HG03565 (cell line): ENCODE measurements around the gene BCL7C.

ENCODE experiments used
- ATAC-seq: cut with Tn5 transposase; IDR thresholded peaks from one replicate; pipeline ENCODE4 v1.9.1; 2021; ENCODE audit warnings: mild to moderate bottlenecking, moderate library complexity; ENCODE audit not compliant: unreplicated experiment

BCL7C gene

GRCh38 chr16:30922960-30923535, 29.2 kb upstream of the BCL7C start:
- peak; percentile 65 for ATAC-seq

GRCh38 chr16:30922420-30922959, 28.6 kb upstream of the BCL7C start:
- ATAC-seq, result peak; percentile 64

- ATAC-seq, result no peak
Measured at GRCh38 chr16:30921748-30922419, 28.0 kb upstream of the BCL7C start.

- ATAC-seq, result no peak
Measured at GRCh38 chr16:30921459-30921747, 27.5 kb upstream of the BCL7C start.

GRCh38 chr16:30920891-30921290, 27.0 kb upstream of the BCL7C start:
- ATAC-seq, result no peak

- ATAC-seq, result no peak
Measured at GRCh38 chr16:30918614-30919013, 24.7 kb upstream of the BCL7C start.

- ATAC-seq, result no peak
Measured at GRCh38 chr16:30914830-30915229, 21.0 kb upstream of the BCL7C start.

- ATAC-seq, result no peak
Measured at GRCh38 chr16:30912794-30913412, 19.0 kb upstream of the BCL7C start.

- ATAC-seq, result no peak
Measured at GRCh38 chr16:30910427-30911029, 16.7 kb upstream of the BCL7C start.

GRCh38 chr16:30907064-30907463, 13.2 kb upstream of the BCL7C start:
- ATAC-seq, result no peak

GRCh38 chr16:30904114-30904780, 10.4 kb upstream of the BCL7C start:
- ATAC-seq, result no peak

GRCh38 chr16:30903596-30903995, 9.7 kb upstream of the BCL7C start:
- no peak for ATAC-seq

GRCh38 chr16:30903002-30903401, 9.1 kb upstream of the BCL7C start:
- no peak for ATAC-seq

- ATAC-seq, result no peak
Measured at GRCh38 chr16:30902029-30902972, 8.4 kb upstream of the BCL7C start.

- no peak for ATAC-seq
Measured at GRCh38 chr16:30901201-30902028, 7.5 kb upstream of the BCL7C start.

- ATAC-seq, result no peak
Measured at GRCh38 chr16:30900588-30900987, 6.7 kb upstream of the BCL7C start.

GRCh38 chr16:30899794-30900193, 5.9 kb upstream of the BCL7C start:
- no peak for ATAC-seq

- ATAC-seq, result no peak
Measured at GRCh38 chr16:30896889-30897733, 3.2 kb upstream of the BCL7C start.
